Kidney (tissue), 14 donors: ENCODE results near the gene CLEC1B. TPM values are rescaled to one million over a fixed set of nuclear protein-coding genes. Genes with fewer than 3 reads are reported as not detected.

Experiments
- DNase-seq, 5 donors: peaks; one replicate each; pipeline ENCODE4 v3.0.0-alpha.2; 2013 to 2020
- FAIRE-seq: peaks from 2 replicates; lab custom pipeline; 2012; peaks lifted over from hg19 to GRCh38; lab: Jason Lieb, UNC
- H3K27ac ChIP-seq, 2 donors: one replicate each; pipeline ENCODE4 v1.7.0; 2013; ENCODE audit warnings: low read depth in 2 of 2, low read length in 2 of 2, inconsistent platforms in 1 of 2
- H3K27me3 ChIP-seq: one replicate; pipeline ENCODE4 v1.7.1; 2013; ENCODE audit warnings: low read length, inconsistent platforms; ENCODE audit not compliant: control insufficient read depth, insufficient read depth
- H3K36me3 ChIP-seq, 3 donors: one replicate each; pipeline versions ENCODE4 v1.7.0 to v1.7.1; 2013; ENCODE audit warnings: low read length in 3 of 3, control low read depth in 1 of 3, inconsistent platforms in 1 of 3; ENCODE audit not compliant: insufficient read depth in 3 of 3, control insufficient read depth in 2 of 3
- H3K4me1 ChIP-seq, 3 donors: one replicate each; pipeline versions ENCODE4 v1.7.0 to v1.7.1; 2013; ENCODE audit warnings: low read length in 3 of 3, inconsistent platforms in 1 of 3, low read depth in 1 of 3; ENCODE audit not compliant: control insufficient read depth in 2 of 3, insufficient read depth in 2 of 3
- H3K4me3 ChIP-seq, 3 donors: one replicate each; pipeline versions ENCODE4 v1.7.0 to v1.8.1; 2013; ENCODE audit warnings: low read length in 3 of 3, control low read depth in 1 of 3, inconsistent platforms in 1 of 3
- H3K9ac ChIP-seq, 3 donors: one replicate each; pipeline versions ENCODE4 v1.7.0 to v1.7.1; 2013; ENCODE audit warnings: low read length in 3 of 3, control low read depth in 1 of 3, inconsistent platforms in 1 of 3
- H3K9me3 ChIP-seq, 3 donors: one replicate each; pipeline versions ENCODE4 v1.7.0 to v1.7.1; 2013; ENCODE audit warnings: low read length in 3 of 3, control low read depth in 1 of 3, inconsistent platforms in 1 of 3; ENCODE audit not compliant: control insufficient read depth in 2 of 3, insufficient read depth in 1 of 3
- CTCF ChIP-seq: IDR thresholded peaks from 3 replicates; pipeline ENCODE4 v1.5.1; 2012; ENCODE audit warnings: mild to moderate bottlenecking, moderate library complexity, borderline replicate concordance; ENCODE audit not compliant: insufficient read depth; ENCODE audit errors: extremely low read depth
- intact Hi-C: fragments of 100-400 bp; cut with DNase I; formaldehyde crosslinking; loops from one replicate; pipeline ENCODE4 v1.11.1; 2022
- polyA plus RNA-seq: library from polyadenylated mRNA; stranded (reverse); fragments of 350-450 nt; fragmentation: Illumina TruSeq; extraction: RNeasy Lipid Tissue Mini Kit (QIAGEN cat#74804); gene quantifications from one replicate; pipeline ENCODE4 v1.2.3, GENCODE V29; 2014; ENCODE audit warnings: low read depth, low replicate concordance; ENCODE audit not compliant: insufficient read depth
- total RNA-seq: library from RNA; stranded (reverse); fragmentation: NEBNext Ultra II Directional; extraction: Animal tissue kit (Norgen Biotek cat#: 25700); gene quantifications from one replicate; pipeline ENCODE4 v1.2.1, GENCODE V29; 2021
- donor health status: control.
- donor health status: control.
- donor health status: control.
- donor health status: control.
- donor health status: control.
- donor health status: DM: yes; HTN: yes; CAD: no.
- donor health status: Normal renal cell carcinoma (clear cell type).

CLEC1B gene
- total and polyA plus RNA-seq, 2 donors from 2014 or later, result not detected

GRCh38 chr12:10033783-10034545 lies 35.0 kb upstream of the CLEC1B start:
- no peak for TF ChIP-seq CTCF
- H3K36me3 ChIP-seq, result no peaks in the 10 kb centered on the region
- peak; percentile 23 for FAIRE-seq
- H3K4me1 ChIP-seq, result no peaks in the 10 kb centered on the region
- DNase-seq, result peak in 1 of 5 donors; percentile 8
- intact Hi-C loops, result no loop called here
- H3K9me3 ChIP-seq, result no peaks in the 10 kb centered on the region
- no peak overlapping the region for H3K27ac ChIP-seq
- H3K27me3 ChIP-seq, result no peaks in the 10 kb centered on the region
- H3K4me3 ChIP-seq, result no peak overlapping the region
- H3K9ac ChIP-seq, result no peak overlapping the region

- intact Hi-C loops, result no loop called here
- FAIRE-seq (no peak), DNase-seq (no peak)
- Histone ChIP-seq H3K27ac (no peak overlapping the region), H3K9ac (no peak overlapping the region), H3K36me3 (no peaks in the 10 kb centered on the region), H3K4me3 (no peak overlapping the region), H3K4me1 (no peaks in the 10 kb centered on the region), H3K27me3 (no peaks in the 10 kb centered on the region), H3K9me3 (no peaks in the 10 kb centered on the region)
- TF ChIP-seq CTCF, result no peak
Observed at GRCh38 chr12:10031771-10032175, 32.9 kb upstream of the CLEC1B start.

- H3K9ac ChIP-seq, result no peak overlapping the region
- H3K36me3 ChIP-seq, result no peaks in the 10 kb centered on the region
- H3K4me3 ChIP-seq, result no peak overlapping the region
- H3K9me3 ChIP-seq, result no peaks in the 10 kb centered on the region
- no peak overlapping the region for H3K27ac ChIP-seq
- DNase-seq (no peak), FAIRE-seq (no peak)
- no peak for TF ChIP-seq CTCF
- intact Hi-C loops, result no loop called here
- no peaks in the 10 kb centered on the region for H3K4me1 ChIP-seq
- no peaks in the 10 kb centered on the region for H3K27me3 ChIP-seq
Observed at GRCh38 chr12:10031321-10031720, 32.4 kb upstream of the CLEC1B start.
